GM21528 (cell line): ENCODE results near the gene ANKS1B.

Experiments used
- ATAC-seq: cut with Tn5 transposase; IDR thresholded peaks from one replicate; pipeline ENCODE4 v1.9.1; 2021; ENCODE audit warnings: mild to moderate bottlenecking, moderate library complexity; ENCODE audit not compliant: unreplicated experiment, low FRiP score

ANKS1B gene

GRCh38 chr12:98918176-98918863, 1066.4 kb downstream of the ANKS1B start:
- ATAC-seq = no peak

GRCh38 chr12:98916106-98916505, 1068.6 kb downstream of the ANKS1B start:
- no peak for ATAC-seq

GRCh38 chr12:98912401-98912974, 1072.2 kb downstream of the ANKS1B start:
- no peak for ATAC-seq

GRCh38 chr12:98911396-98911795, 1073.3 kb downstream of the ANKS1B start:
- no peak for ATAC-seq

- no peak for ATAC-seq
These were observed 1075.0 kb downstream of the ANKS1B start for GRCh38 chr12:98909746-98910145.

- ATAC-seq = no peak
These were observed 1075.9 kb downstream of the ANKS1B start for GRCh38 chr12:98908866-98909265.

GRCh38 chr12:98903875-98904274, 1080.9 kb downstream of the ANKS1B start:
- ATAC-seq = no peak

- no peak for ATAC-seq
These were observed 1083.5 kb downstream of the ANKS1B start for GRCh38 chr12:98901189-98901588.

GRCh38 chr12:98896938-98897337, 1087.8 kb downstream of the ANKS1B start:
- ATAC-seq = no peak

GRCh38 chr12:98895086-98895651, 1089.6 kb downstream of the ANKS1B start:
- no peak for ATAC-seq

- ATAC-seq = no peak
These were observed 1090.2 kb downstream of the ANKS1B start for GRCh38 chr12:98894412-98895085.

- no peak for ATAC-seq
These were observed 1090.9 kb downstream of the ANKS1B start for GRCh38 chr12:98893675-98894411.

- no peak for ATAC-seq
These were observed 1091.5 kb downstream of the ANKS1B start for GRCh38 chr12:98893126-98893674.

- ATAC-seq = no peak
These were observed 1099.0 kb downstream of the ANKS1B start for GRCh38 chr12:98885778-98886177.

GRCh38 chr12:98883231-98883630, 1101.5 kb downstream of the ANKS1B start:
- ATAC-seq = no peak

- ATAC-seq = no peak
These were observed 1102.2 kb downstream of the ANKS1B start for GRCh38 chr12:98882526-98882925.

GRCh38 chr12:98873776-98874175, 1111.0 kb downstream of the ANKS1B start:
- ATAC-seq = no peak

- no peak for ATAC-seq
These were observed 1114.2 kb downstream of the ANKS1B start for GRCh38 chr12:98870504-98870903.

- no peak for ATAC-seq
These were observed 1114.7 kb downstream of the ANKS1B start for GRCh38 chr12:98869886-98870503.

GRCh38 chr12:98868538-98868937, 1116.2 kb downstream of the ANKS1B start:
- ATAC-seq = no peak
